Upper lobe of left lung (tissue), 4 donors: ENCODE measurements around the gene SLC25A29.

ENCODE experiments used
- POLR2A ChIP-seq, 4 donors: fragments of 450-650 bp; IDR thresholded peaks; one replicate each; pipeline ENCODE4 v1.5.1; 2016 to 2017; ENCODE audit warnings: antibody characterized with exemption in 4 of 4, mild to moderate bottlenecking in 2 of 4
- POLR2AphosphoS5 ChIP-seq, 2 donors: sonication (generic); formaldehyde crosslinking; IDR thresholded peaks; one replicate each; pipeline ENCODE4 v1.5.1; 2017; ENCODE audit warnings: antibody characterized with exemption in 2 of 2
- TF ChIP-seq, protein P1 (sequence below), 6 experiments: fragments of 450-650 bp in 4 of 6; fragments of 200-600 bp in 2 of 6; sonication (generic) in 2 of 6; IDR thresholded peaks; one replicate each; pipeline ENCODE4 v1.5.1; 2016 to 2019; ENCODE audit warnings: antibody characterized with exemption in 6 of 6

- TF ChIP-seq, protein P1, sequence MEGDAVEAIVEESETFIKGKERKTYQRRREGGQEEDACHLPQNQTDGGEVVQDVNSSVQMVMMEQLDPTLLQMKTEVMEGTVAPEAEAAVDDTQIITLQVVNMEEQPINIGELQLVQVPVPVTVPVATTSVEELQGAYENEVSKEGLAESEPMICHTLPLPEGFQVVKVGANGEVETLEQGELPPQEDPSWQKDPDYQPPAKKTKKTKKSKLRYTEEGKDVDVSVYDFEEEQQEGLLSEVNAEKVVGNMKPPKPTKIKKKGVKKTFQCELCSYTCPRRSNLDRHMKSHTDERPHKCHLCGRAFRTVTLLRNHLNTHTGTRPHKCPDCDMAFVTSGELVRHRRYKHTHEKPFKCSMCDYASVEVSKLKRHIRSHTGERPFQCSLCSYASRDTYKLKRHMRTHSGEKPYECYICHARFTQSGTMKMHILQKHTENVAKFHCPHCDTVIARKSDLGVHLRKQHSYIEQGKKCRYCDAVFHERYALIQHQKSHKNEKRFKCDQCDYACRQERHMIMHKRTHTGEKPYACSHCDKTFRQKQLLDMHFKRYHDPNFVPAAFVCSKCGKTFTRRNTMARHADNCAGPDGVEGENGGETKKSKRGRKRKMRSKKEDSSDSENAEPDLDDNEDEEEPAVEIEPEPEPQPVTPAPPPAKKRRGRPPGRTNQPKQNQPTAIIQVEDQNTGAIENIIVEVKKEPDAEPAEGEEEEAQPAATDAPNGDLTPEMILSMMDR (IDR thresholded peaks at IDR 0.05): no peak
- TF ChIP-seq POLR2A (IDR thresholded peaks at IDR 0.05) (no peak), POLR2AphosphoS5 (IDR thresholded peaks at IDR 0.05) (no peak)
Observed at GRCh38 chr14:100317389-100317788, 11.1 kb upstream of the SLC25A29 start.
